ENCODE results near the gene FCN2.

FCN2 gene

DNA sequence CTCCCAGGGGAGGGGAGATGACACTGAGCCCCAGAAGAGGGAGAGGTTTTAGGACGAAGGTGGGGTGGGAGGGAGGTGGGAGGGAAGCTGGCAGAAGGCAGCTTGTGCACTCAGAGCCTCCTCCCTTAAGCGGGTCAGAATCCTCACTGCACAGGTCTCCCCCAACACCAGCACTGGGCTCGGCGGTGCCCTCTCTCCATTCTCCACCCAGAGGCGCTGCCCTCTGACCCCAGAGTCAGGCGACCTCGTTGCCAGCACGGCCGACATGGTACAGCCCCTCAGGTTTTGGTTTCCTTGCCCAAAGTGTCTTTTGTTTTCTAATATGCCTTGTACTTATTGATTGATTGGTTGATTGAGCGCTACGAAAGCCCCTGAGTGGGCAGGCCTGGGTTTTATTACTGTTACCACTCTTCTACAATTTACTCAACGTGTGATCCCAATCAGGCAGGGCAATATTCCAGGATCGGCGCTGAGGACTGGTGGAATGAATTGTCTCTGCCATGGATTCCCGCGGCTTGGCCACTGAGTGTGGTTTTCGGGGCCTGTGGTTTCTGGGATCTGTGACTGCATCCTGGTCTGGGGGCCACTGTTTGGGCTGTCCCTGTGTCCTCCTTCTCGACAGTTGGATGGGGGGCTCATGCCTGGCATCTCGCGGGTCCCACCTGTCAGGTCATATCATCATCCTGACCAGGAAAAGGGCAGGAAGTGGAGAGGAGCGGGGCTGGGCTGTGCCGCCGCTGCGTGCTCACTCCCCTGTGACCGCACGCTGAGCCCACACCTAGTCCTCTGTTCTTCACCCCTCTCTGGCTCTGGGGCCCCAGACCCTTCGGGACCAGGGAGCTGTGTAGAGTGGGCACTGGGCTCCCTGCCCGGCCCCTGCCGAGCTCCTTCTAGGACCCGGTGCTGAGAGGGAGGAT is 9.6 kb upstream of the FCN2 start:
- DNase-seq: no peak
- TF ChIP-seq, protein P1, sequence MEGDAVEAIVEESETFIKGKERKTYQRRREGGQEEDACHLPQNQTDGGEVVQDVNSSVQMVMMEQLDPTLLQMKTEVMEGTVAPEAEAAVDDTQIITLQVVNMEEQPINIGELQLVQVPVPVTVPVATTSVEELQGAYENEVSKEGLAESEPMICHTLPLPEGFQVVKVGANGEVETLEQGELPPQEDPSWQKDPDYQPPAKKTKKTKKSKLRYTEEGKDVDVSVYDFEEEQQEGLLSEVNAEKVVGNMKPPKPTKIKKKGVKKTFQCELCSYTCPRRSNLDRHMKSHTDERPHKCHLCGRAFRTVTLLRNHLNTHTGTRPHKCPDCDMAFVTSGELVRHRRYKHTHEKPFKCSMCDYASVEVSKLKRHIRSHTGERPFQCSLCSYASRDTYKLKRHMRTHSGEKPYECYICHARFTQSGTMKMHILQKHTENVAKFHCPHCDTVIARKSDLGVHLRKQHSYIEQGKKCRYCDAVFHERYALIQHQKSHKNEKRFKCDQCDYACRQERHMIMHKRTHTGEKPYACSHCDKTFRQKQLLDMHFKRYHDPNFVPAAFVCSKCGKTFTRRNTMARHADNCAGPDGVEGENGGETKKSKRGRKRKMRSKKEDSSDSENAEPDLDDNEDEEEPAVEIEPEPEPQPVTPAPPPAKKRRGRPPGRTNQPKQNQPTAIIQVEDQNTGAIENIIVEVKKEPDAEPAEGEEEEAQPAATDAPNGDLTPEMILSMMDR (IDR thresholded peaks at IDR 0.05; ENCODE audit: low read depth, low read length): no peak

DNA sequence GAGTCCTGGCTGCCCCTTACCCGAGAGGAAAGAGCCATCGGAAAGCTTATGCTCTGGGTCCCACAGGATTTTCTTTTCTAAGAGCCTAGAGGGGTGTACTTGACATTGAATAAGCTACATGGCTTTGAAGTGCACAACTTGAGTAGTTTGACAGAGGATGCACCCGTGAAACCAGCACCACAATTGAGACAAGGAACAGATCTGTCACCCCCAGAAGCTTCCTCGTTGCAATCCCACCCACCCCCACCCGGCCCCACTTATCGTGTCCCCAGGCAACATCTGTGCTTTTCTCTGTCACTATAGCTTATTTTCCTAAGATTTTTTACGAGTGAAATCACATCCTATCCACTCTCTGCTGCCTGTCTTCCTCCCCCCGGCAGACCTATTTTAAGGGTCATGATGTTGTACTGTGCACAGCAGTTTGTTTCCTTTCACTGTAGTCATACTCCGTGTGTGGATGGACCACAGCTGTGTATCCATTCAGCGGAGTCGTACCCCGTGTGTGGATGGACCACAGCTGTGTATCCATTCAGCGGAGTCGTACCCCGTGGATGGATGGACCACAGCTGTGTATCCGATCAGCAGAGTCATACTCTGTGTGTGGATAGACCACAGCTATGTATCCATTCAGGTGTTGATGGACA is 8.8 kb upstream of the FCN2 start:
- Histone ChIP-seq H3K4me3 (ENCODE audit: low read depth, low read length) (no peak overlapping the region), H3K36me3 (no peaks in the 10 kb centered on the region), H3K4me1 (no peaks in the 10 kb centered on the region), H3K9me3 (no peaks in the 10 kb centered on the region), H3K27me3 (no peaks in the 10 kb centered on the region)
- DNase-seq: no peak
- TF ChIP-seq, protein P1 (IDR thresholded peaks at IDR 0.05; ENCODE audit: low read depth, low read length): no peak

More for the DNA sequence above, 9.6 kb upstream of the FCN2 start:
- no peaks in the 10 kb centered on the region for H3K36me3 ChIP-seq
- no peaks in the 10 kb centered on the region for H3K27me3 ChIP-seq
- no peak overlapping the region for H3K4me3 ChIP-seq (ENCODE audit: low read depth, low read length)
- H3K4me1 ChIP-seq: no peaks in the 10 kb centered on the region
- no peaks in the 10 kb centered on the region for H3K9me3 ChIP-seq

DNA sequence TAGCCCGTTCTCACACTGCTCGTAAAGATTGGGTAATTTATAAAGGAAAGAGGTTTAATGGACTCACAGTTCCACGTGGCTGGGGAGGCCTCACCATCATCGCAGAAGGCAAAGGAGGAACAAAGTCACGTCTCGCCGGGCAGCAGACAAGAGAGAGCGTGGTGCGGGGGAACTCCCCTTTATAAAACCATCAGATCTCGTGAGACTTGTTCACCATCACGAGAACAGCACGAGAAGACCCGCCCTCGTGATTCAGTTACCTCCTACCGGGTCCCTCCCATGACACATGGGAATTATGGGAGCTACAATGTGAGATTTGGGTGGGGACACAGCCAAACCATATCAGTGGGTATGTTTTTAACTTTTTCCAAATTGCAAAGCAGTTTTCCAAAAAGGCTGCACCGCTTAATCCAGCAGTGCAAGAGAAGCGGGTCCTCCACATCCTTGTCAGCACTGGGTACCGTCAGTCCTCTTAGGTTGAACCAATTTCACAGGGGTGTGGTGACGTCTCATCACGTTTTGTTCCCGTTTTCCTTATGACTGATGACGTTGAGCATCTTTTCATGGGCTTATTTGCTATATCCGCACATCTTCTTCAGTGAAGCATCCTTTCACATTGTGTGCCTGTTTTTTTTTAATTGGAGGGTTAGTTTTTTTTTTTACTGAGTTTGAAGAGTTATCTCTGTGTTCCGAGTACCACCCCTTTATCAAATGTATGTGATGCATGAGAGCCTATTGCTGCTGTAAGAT is 8.0 kb upstream of the FCN2 start:
- H3K9me3 ChIP-seq: no peaks in the 10 kb centered on the region
- no peak overlapping the region for H3K4me3 ChIP-seq (ENCODE audit: low read depth, low read length)
- H3K27me3 ChIP-seq: no peaks in the 10 kb centered on the region
- H3K36me3 ChIP-seq: no peaks in the 10 kb centered on the region
- no peaks in the 10 kb centered on the region for H3K4me1 ChIP-seq
- TF ChIP-seq, protein P1 (IDR thresholded peaks at IDR 0.05; ENCODE audit: low read depth, low read length): no peak
- DNase-seq: no peak

DNA sequence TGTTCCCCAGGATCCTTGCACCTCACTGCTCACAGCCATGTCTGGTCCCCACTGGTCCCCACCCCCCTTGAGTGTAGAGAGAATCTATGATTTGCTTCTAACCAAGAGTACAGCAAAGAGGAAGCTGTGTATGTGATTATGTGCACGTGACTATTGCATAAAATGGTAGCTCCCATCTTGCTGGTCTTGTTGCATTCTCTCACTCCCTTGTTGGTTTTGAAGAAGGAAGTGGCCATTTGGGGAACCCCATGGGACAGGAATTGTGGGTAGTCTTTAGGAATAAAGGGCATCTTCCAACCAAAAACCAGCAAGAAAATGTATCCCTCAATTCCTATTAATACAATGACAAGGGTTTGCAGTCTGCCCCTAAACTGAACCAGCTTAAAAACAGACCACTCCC is 5.2 kb upstream of the FCN2 start:
- TF ChIP-seq, protein P1 (IDR thresholded peaks at IDR 0.05; ENCODE audit: low read depth, low read length): no peak
- Histone ChIP-seq H3K4me3 (ENCODE audit: low read depth, low read length) (no peak overlapping the region), H3K36me3 (no peaks in the 10 kb centered on the region), H3K4me1 (no peaks in the 10 kb centered on the region), H3K27me3 (no peaks in the 10 kb centered on the region), H3K9me3 (no peaks in the 10 kb centered on the region)
- DNase-seq: no peak

DNA sequence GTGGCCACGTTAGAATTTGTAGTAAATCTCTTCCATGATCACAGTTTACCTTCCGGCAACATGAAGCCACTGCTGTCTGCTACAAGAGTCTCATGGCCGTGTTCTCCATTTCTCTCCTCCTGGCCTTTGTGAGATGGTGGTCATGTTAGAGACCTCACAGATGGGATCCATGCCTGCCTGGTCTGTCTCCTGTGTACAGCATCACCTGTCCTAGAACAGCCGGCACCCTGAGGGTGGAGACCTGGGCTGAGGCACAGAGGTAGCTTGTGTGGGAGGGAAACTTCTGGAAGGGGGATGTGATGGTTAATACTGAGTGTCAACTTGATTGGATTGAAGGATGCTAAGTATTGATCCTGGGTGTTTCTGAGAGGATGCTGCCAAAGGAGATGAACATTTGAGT is 3.1 kb upstream of the FCN2 start:
- Histone ChIP-seq H3K9me3 (no peaks in the 10 kb centered on the region), H3K4me3 (ENCODE audit: low read depth, low read length) (no peak overlapping the region), H3K36me3 (no peaks in the 10 kb centered on the region), H3K4me1 (no peaks in the 10 kb centered on the region), H3K27me3 (no peaks in the 10 kb centered on the region)
- no peak for DNase-seq
- TF ChIP-seq, protein P1 (IDR thresholded peaks at IDR 0.05; ENCODE audit: low read depth, low read length): no peak
